GM19328 (cell line): ENCODE data around the gene DEFB127.
"Not testable (repeated sequence)": the region's sequence is repeated elsewhere in the genome, so short reads cannot be mapped to it uniquely, and the experiment has no call there.

Experiments
- ATAC-seq: cut with Tn5 transposase; IDR thresholded peaks from one replicate; pipeline ENCODE4 v1.9.1; 2021; ENCODE audit warnings: mild to moderate bottlenecking, moderate library complexity; ENCODE audit not compliant: unreplicated experiment

The DEFB127 gene, protein sequence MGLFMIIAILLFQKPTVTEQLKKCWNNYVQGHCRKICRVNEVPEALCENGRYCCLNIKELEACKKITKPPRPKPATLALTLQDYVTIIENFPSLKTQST

DNA sequence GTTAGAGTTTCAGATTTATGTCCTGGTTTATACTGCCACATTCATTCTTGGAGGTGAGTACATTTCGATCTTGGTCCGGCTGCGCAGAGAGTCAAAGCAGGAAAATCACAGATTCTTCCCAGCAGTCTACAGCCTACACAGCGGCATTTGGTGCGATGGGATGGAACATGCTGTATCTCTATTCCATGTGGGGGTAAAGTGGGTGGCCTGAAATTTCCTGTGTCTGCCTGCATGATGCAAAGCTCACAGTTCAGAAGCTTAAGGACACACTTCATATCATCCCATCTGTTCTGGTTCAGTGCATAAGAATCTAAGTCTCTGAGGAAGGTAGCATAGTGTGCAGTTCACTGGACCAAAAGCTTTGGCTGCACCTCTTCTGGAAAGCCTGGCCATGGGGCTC, at the start of gene DEFB127:
TSS of gene DEFB127 (plus strand) at position 301 of the 400 bp plus-strand sequence. CDS start at position 392, 91 bp downstream.
- ATAC-seq, result no peak

DNA sequence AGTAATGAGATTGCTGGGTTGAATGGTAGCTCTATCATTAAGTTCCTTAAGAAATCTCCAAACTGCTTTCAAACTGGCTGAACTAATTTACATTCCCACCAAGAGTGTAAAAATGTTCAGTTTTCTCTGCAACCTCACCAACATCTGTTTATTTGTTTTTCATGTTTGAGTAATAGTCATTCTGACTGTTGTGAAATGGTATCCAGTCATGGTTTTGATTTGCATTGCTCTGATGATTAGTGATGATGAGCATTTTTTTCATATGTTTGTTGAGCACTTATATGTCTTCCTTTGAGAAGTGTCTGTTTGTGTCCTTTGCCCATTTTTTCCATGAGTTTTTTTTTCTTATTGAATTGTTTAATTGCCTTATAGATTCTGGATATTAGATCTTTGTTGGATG, 44.9 kb upstream of the DEFB127 start:
- no peak for ATAC-seq

- ATAC-seq, result no peak
These were observed 39.7 kb upstream of the DEFB127 start for GRCh38 chr20:117518-117917.

DNA sequence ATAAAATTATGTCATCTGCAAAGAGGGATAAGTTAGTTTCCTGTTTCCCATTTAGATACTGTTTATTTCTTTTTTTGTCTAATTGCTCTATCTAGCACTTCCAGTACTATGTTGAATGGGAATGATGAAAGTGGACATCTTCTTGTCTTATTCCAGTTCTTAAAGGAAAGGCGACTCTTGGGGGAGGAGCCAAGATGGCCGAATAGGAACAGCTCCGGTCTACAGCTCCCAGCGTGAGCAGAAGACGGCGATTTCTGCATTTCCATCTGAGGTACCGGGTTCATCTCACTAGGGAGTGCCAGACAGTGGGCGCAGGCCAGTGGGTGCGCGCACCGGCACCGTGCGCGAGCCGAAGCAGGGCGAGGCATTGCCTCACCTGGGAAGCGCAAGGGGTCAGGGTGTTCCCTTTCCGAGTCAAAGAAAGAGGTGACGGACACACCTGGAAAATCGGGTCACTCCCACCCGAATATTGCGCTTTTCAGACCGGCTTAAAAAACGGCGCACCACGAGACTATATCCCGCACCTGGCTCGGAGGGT, 27.4 kb upstream of the DEFB127 start:
- not testable (repeated sequence) for ATAC-seq

DNA sequence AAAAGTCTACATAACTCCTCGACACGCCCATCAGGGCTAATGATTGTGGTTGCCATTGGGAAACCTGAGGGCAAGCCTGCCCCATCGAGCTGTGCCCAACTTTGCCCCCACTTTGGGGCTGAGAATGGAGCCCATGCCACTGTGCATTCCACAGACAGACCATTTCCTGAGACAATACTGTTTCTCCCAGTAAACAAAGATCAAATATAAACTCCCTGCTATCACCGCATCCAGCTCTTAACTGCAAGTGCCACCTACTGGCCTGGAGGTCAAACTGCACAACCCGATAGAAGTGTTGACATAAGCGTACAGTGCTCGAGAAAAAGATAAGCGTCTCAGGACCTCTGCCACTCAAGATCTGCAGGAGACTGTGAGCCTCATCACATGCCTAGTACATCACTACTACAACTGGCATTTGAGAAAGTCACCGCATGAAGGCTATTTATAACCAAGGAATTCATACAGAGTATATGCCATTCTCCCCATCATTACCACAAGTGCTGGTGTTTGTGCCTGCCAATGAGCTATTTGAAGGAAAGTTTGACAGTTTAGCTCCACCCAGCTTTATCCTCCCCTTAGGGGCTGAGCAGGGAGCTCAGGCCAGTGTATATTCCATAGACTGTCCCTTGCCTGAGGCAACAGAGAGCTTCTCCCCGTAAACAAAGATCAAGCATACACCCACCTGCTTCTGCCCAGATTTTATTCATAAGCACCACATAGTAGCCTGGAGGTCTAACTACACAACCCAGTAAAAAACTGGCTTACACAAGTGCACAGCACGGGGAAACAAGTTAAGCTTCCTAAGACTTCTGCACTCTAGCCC, 19.4 kb upstream of the DEFB127 start:
- no peak for ATAC-seq

- no peak for ATAC-seq
These were observed 15.0 kb upstream of the DEFB127 start, which contains the start of gene DEFB126 for GRCh38 chr20:142290-142689. Gene DEFB126 (plus strand): TSS chr20:142590. CDS start chr20:142629, 39 bp downstream.

- no peak for ATAC-seq
These were observed 11.4 kb upstream of the DEFB127 start for GRCh38 chr20:145877-146276.

- ATAC-seq, result no peak
These were observed 5.1 kb upstream of the DEFB127 start for GRCh38 chr20:152131-152530.

DNA sequence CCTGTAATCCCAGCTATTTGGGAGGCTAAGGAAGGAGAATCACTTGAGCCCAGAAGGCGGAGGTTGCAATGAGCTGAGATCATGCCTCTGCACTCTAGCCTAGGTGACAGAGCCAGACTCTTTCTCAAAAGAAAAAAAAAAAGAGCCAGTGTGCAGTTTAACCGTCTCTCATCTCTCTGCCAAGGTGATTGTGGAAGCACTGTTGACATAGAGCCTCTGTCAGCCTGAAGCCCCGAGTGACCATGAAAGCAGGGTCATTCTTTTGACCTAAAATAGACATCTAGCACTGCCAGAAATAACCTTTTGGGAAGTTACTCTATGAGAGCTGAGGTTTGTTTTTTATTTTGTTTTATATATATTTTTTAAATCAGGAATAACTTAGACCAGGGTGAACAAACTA, 7.4 kb downstream of the DEFB127 start:
- no peak for ATAC-seq

GRCh38 chr20:168876-169275, 11.6 kb downstream of the DEFB127 start:
- ATAC-seq, result no peak

GRCh38 chr20:184288-184687, 27.0 kb downstream of the DEFB127 start:
- ATAC-seq, result no peak

- ATAC-seq, result no peak
These were observed 30.5 kb downstream of the DEFB127 start for GRCh38 chr20:187733-188132.

- no peak for ATAC-seq
These were observed 32.4 kb downstream of the DEFB127 start, which contains the start of gene DEFB128 for GRCh38 chr20:189611-190010. Gene DEFB128 (minus strand): TSS chr20:189711. CDS start chr20:189623, 88 bp downstream.

GRCh38 chr20:198225-198624, 41.0 kb downstream of the DEFB127 start:
- no peak for ATAC-seq

DNA sequence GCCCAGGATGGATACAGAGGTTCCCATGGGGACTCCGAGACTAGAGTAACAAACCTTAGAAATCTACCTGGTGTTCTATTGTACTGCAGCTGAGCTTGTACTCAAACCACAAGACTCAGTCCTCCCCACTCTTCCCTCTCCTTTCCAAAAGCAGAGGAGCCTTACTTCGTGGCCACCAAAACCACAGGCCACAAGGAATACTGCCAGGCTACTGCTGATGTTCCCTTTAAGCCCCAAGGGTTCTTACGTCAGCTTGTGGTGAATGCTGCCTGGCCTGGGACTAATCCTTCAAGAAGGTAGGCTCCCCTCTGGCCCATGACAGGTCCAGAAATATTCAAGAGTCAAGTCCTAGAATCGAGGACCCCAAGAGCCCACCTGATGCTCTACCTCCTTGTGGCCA, 42.7 kb downstream of the DEFB127 start:
- no peak for ATAC-seq

DNA sequence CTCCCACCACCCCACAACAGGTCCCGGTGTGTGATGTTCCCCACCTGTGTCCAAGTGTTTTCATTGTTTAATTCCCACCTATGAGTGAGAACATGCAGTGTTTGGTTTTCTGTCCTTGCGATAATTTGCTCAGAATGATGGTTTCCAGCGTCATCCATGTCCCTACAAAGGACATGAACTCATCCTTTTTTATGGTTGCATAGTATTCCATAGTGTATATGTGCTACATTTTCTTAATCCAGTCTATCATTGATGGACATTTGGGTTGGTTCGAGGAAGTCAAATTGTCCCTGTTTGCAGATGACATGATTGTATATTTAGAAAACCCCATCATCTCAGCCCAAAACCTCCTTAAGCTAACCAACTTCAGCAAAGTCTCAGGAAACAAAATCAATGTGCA, 46.4 kb downstream of the DEFB127 start:
- ATAC-seq, result not testable (repeated sequence)
